GM15510 (cell line): ENCODE results near the gene UBE2C.

ENCODE experiments used
- POLR2A ChIP-seq: IDR thresholded peaks from 3 replicates; pipeline ENCODE4 v1.6.1; 2011; ENCODE audit warnings: borderline replicate concordance; ENCODE audit not compliant: insufficient read length; ENCODE audit errors: extremely low read depth

Gene UBE2C

GRCh38 chr20:45863543-45864470, 51.4 kb downstream of the UBE2C start:
- no peak for TF ChIP-seq POLR2A

- TF ChIP-seq POLR2A = no peak
Observed at GRCh38 chr20:45866454-45866853, 54.0 kb downstream of the UBE2C start.
